Heart left ventricle (tissue), 13 donors: Measurements from ENCODE around the gene GSTA3.

Source experiments
- CTCF ChIP-seq, 12 donors: fragments of 200-600 bp; sonication (generic) in 4 of 12; IDR thresholded peaks; one replicate each; pipeline versions ENCODE4 v1.5.0 to v1.8.0; 2018 to 2022; ENCODE audit warnings: antibody characterized with exemption in 12 of 12, mild to moderate bottlenecking in 5 of 12
- POLR2A ChIP-seq, 2 donors: fragments of 450-650 bp; IDR thresholded peaks; one replicate each; pipeline ENCODE4 v1.6.1; 2017; ENCODE audit warnings: antibody characterized with exemption in 2 of 2, mild to moderate bottlenecking in 2 of 2, moderate library complexity in 2 of 2
- donor health status: ischemic (EF 13 %, LVEDD 7.1; RV severe dilation, severe dysfunction).
- donor health status: DM: no; HTN: yes; CAD: no.
- donor health status: DM: no; HTN: no; CAD: no.
- donor health status: ischemic (EF 25% LVEDD 6.9; RV normal size, moderate dysfunction).
- donor health status: ischemic (EF 25% LVEDD 5.7; RV mildly dilated, moderate dysfunction).
- donor health status: ischemic (EF 35%, LVEDD 5.7; RV mildly dilated, moderate dysfunction).
- donor health status: nonischemic (EF 11% LVEDD 7.7; RV severe dilation, severe dysfunction).
- donor health status: DM: yes; HTN: yes; CAD: no.
- donor health status: PGD.
- donor health status: ischemic (EF 29% LVEDD 5.4; RV normal size, mild dysfunction).
- donor health status: nonischemic (EF 23%, LVEDD 6.1; RV moderate dilation, normal function).

- TF ChIP-seq CTCF (IDR thresholded peaks at IDR 0.05) (no peak), POLR2A (IDR thresholded peaks at IDR 0.05) (no peak)
Observed at GRCh38 chr6:52900536-52900935, 9.0 kb downstream of the GSTA3 start.
